ENCODE results near the gene TRPM8.

- TF ChIP-seq POLR2A (IDR thresholded peaks at IDR 0.05) = no peak
- TF ChIP-seq, protein P1, sequence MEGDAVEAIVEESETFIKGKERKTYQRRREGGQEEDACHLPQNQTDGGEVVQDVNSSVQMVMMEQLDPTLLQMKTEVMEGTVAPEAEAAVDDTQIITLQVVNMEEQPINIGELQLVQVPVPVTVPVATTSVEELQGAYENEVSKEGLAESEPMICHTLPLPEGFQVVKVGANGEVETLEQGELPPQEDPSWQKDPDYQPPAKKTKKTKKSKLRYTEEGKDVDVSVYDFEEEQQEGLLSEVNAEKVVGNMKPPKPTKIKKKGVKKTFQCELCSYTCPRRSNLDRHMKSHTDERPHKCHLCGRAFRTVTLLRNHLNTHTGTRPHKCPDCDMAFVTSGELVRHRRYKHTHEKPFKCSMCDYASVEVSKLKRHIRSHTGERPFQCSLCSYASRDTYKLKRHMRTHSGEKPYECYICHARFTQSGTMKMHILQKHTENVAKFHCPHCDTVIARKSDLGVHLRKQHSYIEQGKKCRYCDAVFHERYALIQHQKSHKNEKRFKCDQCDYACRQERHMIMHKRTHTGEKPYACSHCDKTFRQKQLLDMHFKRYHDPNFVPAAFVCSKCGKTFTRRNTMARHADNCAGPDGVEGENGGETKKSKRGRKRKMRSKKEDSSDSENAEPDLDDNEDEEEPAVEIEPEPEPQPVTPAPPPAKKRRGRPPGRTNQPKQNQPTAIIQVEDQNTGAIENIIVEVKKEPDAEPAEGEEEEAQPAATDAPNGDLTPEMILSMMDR (IDR thresholded peaks at IDR 0.05) = no peak
Observed at GRCh38 chr2:234026693-234027254, 109.6 kb downstream of the TRPM8 start.

Measured in right lobe of liver (tissue), 4 donors.